Fibroblast of skin of left quadriceps (primary cell): ENCODE results near the gene HSD17B14.
"Not testable (repeated sequence)": the region's sequence is repeated elsewhere in the genome, so short reads cannot be mapped to it uniquely, and the experiment has no call there.

Source experiments
- DNase-seq, 2 experiments: peaks; one replicate each; pipeline ENCODE4 v3.0.0-alpha.2; 2013; ENCODE audit warnings: low read depth in 2 of 2

HSD17B14 gene

GRCh38 chr19:48798937-48799336 lies 37.4 kb downstream of the HSD17B14 start:
- no peak for DNase-seq

GRCh38 chr19:48797103-48797502 lies 39.2 kb downstream of the HSD17B14 start:
- no peak for DNase-seq

GRCh38 chr19:48796298-48797083 lies 39.8 kb downstream of the HSD17B14 start:
- DNase-seq = no peak

- DNase-seq = no peak
Measured at GRCh38 chr19:48795685-48796070, 40.6 kb downstream of the HSD17B14 start.

GRCh38 chr19:48795055-48795684 lies 41.1 kb downstream of the HSD17B14 start:
- peak; percentile 84 to 85 for DNase-seq

GRCh38 chr19:48794291-48794690 lies 42.0 kb downstream of the HSD17B14 start:
- no peak for DNase-seq

GRCh38 chr19:48793271-48793670 lies 43.0 kb downstream of the HSD17B14 start:
- no peak for DNase-seq

GRCh38 chr19:48787331-48787730 lies 49.0 kb downstream of the HSD17B14 start:
- not testable (repeated sequence) for DNase-seq

GRCh38 chr19:48786422-48786821 lies 49.9 kb downstream of the HSD17B14 start:
- DNase-seq = not testable (repeated sequence)

- no peak for DNase-seq
Measured at GRCh38 chr19:48784527-48784926, 51.8 kb downstream of the HSD17B14 start.

GRCh38 chr19:48780631-48781391 lies 55.5 kb downstream of the HSD17B14 start:
- DNase-seq = no peak

- DNase-seq = no peak
Measured at GRCh38 chr19:48779636-48780035, 56.7 kb downstream of the HSD17B14 start.

GRCh38 chr19:48777720-48778119 lies 58.6 kb downstream of the HSD17B14 start:
- DNase-seq = no peak

- no peak for DNase-seq
Measured at GRCh38 chr19:48777139-48777538, 59.2 kb downstream of the HSD17B14 start.

- no peak for DNase-seq
Measured at GRCh38 chr19:48772503-48772953, 63.8 kb downstream of the HSD17B14 start.

GRCh38 chr19:48770734-48771472 lies 65.4 kb downstream of the HSD17B14 start:
- no peak for DNase-seq

- peak; percentile 13 to 17 for DNase-seq
Measured at GRCh38 chr19:48770266-48770665, 66.0 kb downstream of the HSD17B14 start.

GRCh38 chr19:48768994-48769713 lies 67.1 kb downstream of the HSD17B14 start:
- no peak for DNase-seq

- not testable (repeated sequence) for DNase-seq
Measured at GRCh38 chr19:48768171-48768753, 68.0 kb downstream of the HSD17B14 start.

GRCh38 chr19:48765816-48766215 lies 70.5 kb downstream of the HSD17B14 start:
- not testable (repeated sequence) for DNase-seq
